ENCODE data around the gene GLYATL1B. TPM values are rescaled to one million over a fixed set of nuclear protein-coding genes. Genes with fewer than 3 reads are reported as not detected.

GLYATL1B gene
- total RNA-seq, 1 donor from 2014 or later, result not detected

- DNase-seq (ENCODE audit: low read depth, low spot score), result no peak
- no peaks in the 10 kb centered on the region for H3K36me3 Mint-ChIP-seq (ENCODE audit: low read depth)
- H3K4me3 Mint-ChIP-seq, result peak overlapping the region; percentile 47
- H3K4me1 Mint-ChIP-seq, result peaks cover 37% of the 10 kb centered on the region
- peaks cover 32% of the 10 kb centered on the region for H3K27me3 Mint-ChIP-seq (ENCODE audit: low read depth)
- no peak overlapping the region for H3K27ac Mint-ChIP-seq (ENCODE audit: unreplicated experiment)
- TF ChIP-seq CTCF (conservative IDR thresholded peaks at IDR 0.05), result no peak
- no peaks in the 10 kb centered on the region for H3K9me3 Mint-ChIP-seq
Observed at GRCh38 chr11:59141191-59141590, 55.1 kb downstream of the GLYATL1B start.

GRCh38 chr11:59141673-59142460 lies 55.8 kb downstream of the GLYATL1B start:
- H3K27ac Mint-ChIP-seq (ENCODE audit: unreplicated experiment), result no peak overlapping the region
- peaks cover 36% of the 10 kb centered on the region for H3K4me1 Mint-ChIP-seq
- H3K9me3 Mint-ChIP-seq, result no peaks in the 10 kb centered on the region
- peak overlapping the region; percentile 95 for H3K4me3 Mint-ChIP-seq
- no peak for DNase-seq (ENCODE audit: low read depth, low spot score)
- H3K27me3 Mint-ChIP-seq (ENCODE audit: low read depth), result peaks cover 32% of the 10 kb centered on the region
- TF ChIP-seq CTCF (conservative IDR thresholded peaks at IDR 0.05), result no peak
- H3K36me3 Mint-ChIP-seq (ENCODE audit: low read depth), result no peaks in the 10 kb centered on the region

- Mint-ChIP-seq H3K4me3 (peak within 1 kb of the TSS; percentile 95), H3K36me3 (ENCODE audit: low read depth) (no peaks in the 10 kb centered on the region), H3K9me3 (no peaks in the 10 kb centered on the region), H3K4me1 (peaks cover 36% of the 10 kb centered on the region), H3K27ac (ENCODE audit: unreplicated experiment) (peak within 1 kb of the TSS; percentile 36), H3K27me3 (ENCODE audit: low read depth) (peaks cover 32% of the 10 kb centered on the region)
- DNase-seq (ENCODE audit: low read depth, low spot score), result peak; percentile 52
- TF ChIP-seq CTCF (conservative IDR thresholded peaks at IDR 0.05), result peak; percentile 51
Observed at GRCh38 chr11:59142530-59143507, 56.7 kb downstream of the GLYATL1B start, which contains the start of gene FAM111A. Gene FAM111A, plus strand, starts transcription at chr11:59142856. Its CDS starts 6,017 bp downstream, at chr11:59148873.

- no peaks in the 10 kb centered on the region for H3K9me3 Mint-ChIP-seq
- no peak for TF ChIP-seq CTCF (conservative IDR thresholded peaks at IDR 0.05)
- H3K27me3 Mint-ChIP-seq (ENCODE audit: low read depth), result peaks cover 32% of the 10 kb centered on the region
- peaks cover 36% of the 10 kb centered on the region for H3K4me1 Mint-ChIP-seq
- H3K36me3 Mint-ChIP-seq (ENCODE audit: low read depth), result no peaks in the 10 kb centered on the region
- no peak for DNase-seq (ENCODE audit: low read depth, low spot score)
- H3K4me3 Mint-ChIP-seq, result peak overlapping the region; percentile 95
- H3K27ac Mint-ChIP-seq (ENCODE audit: unreplicated experiment), result no peak overlapping the region
Observed at GRCh38 chr11:59144096-59144495, 58.0 kb downstream of the GLYATL1B start.

Other genes starting within 250 kb of the GLYATL1B start
- gene GLYATL2, start 241.6 kb upstream of the GLYATL1B start, total RNA-seq, result 2.3 and 2.4 TPM in 2 replicates
- 1.9 and 2.7 TPM in 2 replicates for gene GLYATL1, start 146.8 kb upstream of the GLYATL1B start, total RNA-seq
- 35.1 and 35.4 TPM in 2 replicates for gene FAM111B, start 20.9 kb downstream of the GLYATL1B start, total RNA-seq
- 23.4 and 25.8 TPM in 2 replicates for gene FAM111A, start 56.5 kb downstream of the GLYATL1B start, total RNA-seq
- 129 and 139 TPM in 2 replicates for gene DTX4, start 85.8 kb downstream of the GLYATL1B start, total RNA-seq
- gene MPEG1, start 126.6 kb downstream of the GLYATL1B start, total RNA-seq, result not detected in 2 replicates

Measured in neural crest cell (in vitro differentiated cells).